WERI-Rb-1 (cell line): ENCODE data around the gene IFNA13.

ENCODE experiments used
- DNase-seq: peaks from one replicate; pipeline ENCODE4 v3.0.0-alpha.2; 2020
- H3K27ac ChIP-seq: fragments of 250-450 bp; sonication (Bioruptor Pico); 2 replicates; pipeline ENCODE4 v1.5.1; 2020; ENCODE audit warnings: mild to moderate bottlenecking, moderate library complexity
- H3K27me3 ChIP-seq: fragments of 250-450 bp; sonication (Bioruptor Pico); 2 replicates; pipeline ENCODE4 v1.5.1; 2021; ENCODE audit warnings: mild to moderate bottlenecking, low read depth, moderate library complexity; ENCODE audit not compliant: insufficient read depth, severe bottlenecking
- H3K36me3 ChIP-seq: fragments of 250-450 bp; sonication (Bioruptor Pico); 2 replicates; pipeline ENCODE4 v1.5.1; 2020; ENCODE audit warnings: mild to moderate bottlenecking, moderate library complexity
- H3K4me3 ChIP-seq: 2 replicates; pipeline ENCODE4 v1.5.1; 2011; ENCODE audit warnings: low read depth, mild to moderate bottlenecking, control low read depth, low read length
- H3K9me3 ChIP-seq: fragments of 250-450 bp; sonication (Bioruptor Pico); 2 replicates; pipeline ENCODE4 v1.5.1; 2021; ENCODE audit warnings: mild to moderate bottlenecking, moderate library complexity; ENCODE audit not compliant: severe bottlenecking
- TF ChIP-seq, protein P1 (sequence below): IDR thresholded peaks from 2 replicates; pipeline ENCODE4 v1.5.1; 2011; ENCODE audit warnings: low read depth, mild to moderate bottlenecking, control low read depth, inconsistent platforms, low read length

The IFNA13 gene

DNA sequence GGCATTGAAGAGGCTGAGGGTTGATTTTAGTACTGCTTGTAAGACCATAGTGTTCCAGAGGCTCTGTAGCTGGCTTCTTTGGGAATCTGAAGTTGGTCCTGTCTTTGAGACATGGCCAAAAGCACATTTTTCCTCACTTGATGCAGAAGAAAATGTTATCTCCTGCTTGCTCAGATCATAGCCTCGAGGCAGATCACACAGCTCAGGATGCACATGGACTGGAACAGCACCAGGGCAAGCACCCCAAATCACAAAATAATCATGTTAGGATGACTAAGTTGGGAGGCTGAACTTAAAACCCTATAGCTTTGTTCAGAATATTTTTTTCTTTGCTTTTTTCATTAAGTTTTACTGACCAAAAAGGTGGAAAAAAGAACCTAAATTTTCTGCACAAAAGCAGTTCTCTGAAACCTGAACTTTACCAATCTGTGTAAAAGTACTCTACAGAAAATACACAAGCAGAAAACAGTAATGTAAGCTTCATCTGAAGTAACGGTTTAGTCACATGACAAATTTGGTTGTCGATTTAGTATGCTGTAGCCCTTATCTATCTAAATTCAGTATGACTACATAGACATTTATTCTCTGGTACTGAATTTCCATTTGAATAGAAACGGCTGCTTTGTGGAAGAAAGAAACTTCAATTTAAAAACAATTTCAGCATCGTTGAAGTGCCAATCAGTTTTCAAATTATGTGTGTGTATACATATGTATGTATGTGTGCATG is 36.0 kb downstream of the IFNA13 start:
- peaks cover 22% of the 10 kb centered on the region for H3K36me3 ChIP-seq
- TF ChIP-seq, protein P1, sequence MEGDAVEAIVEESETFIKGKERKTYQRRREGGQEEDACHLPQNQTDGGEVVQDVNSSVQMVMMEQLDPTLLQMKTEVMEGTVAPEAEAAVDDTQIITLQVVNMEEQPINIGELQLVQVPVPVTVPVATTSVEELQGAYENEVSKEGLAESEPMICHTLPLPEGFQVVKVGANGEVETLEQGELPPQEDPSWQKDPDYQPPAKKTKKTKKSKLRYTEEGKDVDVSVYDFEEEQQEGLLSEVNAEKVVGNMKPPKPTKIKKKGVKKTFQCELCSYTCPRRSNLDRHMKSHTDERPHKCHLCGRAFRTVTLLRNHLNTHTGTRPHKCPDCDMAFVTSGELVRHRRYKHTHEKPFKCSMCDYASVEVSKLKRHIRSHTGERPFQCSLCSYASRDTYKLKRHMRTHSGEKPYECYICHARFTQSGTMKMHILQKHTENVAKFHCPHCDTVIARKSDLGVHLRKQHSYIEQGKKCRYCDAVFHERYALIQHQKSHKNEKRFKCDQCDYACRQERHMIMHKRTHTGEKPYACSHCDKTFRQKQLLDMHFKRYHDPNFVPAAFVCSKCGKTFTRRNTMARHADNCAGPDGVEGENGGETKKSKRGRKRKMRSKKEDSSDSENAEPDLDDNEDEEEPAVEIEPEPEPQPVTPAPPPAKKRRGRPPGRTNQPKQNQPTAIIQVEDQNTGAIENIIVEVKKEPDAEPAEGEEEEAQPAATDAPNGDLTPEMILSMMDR, result no peak
- no peaks in the 10 kb centered on the region for H3K9me3 ChIP-seq
- no peak overlapping the region for H3K4me3 ChIP-seq
- no peak for DNase-seq
- H3K27me3 ChIP-seq, result no peaks in the 10 kb centered on the region
- no peak overlapping the region for H3K27ac ChIP-seq

DNA sequence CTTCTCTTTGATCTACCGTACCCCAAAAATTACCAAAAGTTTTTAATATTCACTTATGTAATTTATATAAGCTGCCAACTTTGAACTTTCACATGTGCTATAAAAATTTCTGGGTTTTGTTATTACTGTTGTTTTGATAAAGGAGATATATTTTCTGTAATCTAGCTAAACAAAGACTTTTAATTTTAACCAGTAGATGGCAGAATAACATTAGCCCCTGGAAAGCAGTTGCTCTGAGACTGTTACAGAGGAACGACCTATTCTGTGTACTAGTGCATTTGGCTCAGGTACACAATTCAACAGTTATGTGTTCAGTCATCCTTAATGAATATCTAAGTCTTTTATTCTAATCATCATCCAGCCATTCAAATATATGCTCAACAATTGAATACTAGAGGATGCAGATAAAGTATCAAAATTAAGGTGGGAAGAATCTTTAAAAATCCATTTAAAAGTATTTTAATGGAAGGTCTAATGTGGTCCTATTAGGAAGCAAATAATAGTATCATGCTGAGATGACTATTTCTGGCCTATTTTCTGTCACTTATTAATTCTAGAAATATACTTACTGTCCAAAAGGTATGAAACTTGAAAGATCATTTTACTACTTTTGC is 41.2 kb downstream of the IFNA13 start:
- no peaks in the 10 kb centered on the region for H3K9me3 ChIP-seq
- TF ChIP-seq, protein P1, result peak; percentile 24; the same call in 1 of the 2 replicates
- DNase-seq, result no peak
- H3K36me3 ChIP-seq, result no peaks in the 10 kb centered on the region
- H3K27ac ChIP-seq, result no peak overlapping the region
- no peaks in the 10 kb centered on the region for H3K27me3 ChIP-seq
- no peak overlapping the region for H3K4me3 ChIP-seq

DNA sequence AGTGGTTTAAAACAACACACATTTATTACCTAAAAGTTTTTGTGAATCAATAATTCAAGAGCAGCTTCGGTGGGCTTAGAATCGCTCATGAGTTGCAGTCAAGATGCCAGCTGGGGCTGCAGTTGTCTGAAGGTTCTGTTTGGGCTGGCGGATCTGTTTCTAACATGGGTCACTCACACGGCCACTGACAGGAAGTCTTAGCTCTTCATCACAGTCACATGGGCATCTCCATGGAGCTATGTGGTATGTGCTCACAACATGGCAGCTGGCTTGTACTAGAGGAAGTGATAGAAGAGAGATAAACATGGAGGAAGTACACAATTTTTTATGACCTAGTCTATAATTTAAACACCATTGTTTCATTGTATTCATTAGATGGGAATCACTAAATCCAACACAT is 43.8 kb downstream of the IFNA13 start:
- Histone ChIP-seq H3K9me3 (no peaks in the 10 kb centered on the region), H3K36me3 (no peaks in the 10 kb centered on the region), H3K27ac (no peak overlapping the region), H3K4me3 (no peak overlapping the region), H3K27me3 (no peaks in the 10 kb centered on the region)
- TF ChIP-seq, protein P1, result no peak
- no peak for DNase-seq

DNA sequence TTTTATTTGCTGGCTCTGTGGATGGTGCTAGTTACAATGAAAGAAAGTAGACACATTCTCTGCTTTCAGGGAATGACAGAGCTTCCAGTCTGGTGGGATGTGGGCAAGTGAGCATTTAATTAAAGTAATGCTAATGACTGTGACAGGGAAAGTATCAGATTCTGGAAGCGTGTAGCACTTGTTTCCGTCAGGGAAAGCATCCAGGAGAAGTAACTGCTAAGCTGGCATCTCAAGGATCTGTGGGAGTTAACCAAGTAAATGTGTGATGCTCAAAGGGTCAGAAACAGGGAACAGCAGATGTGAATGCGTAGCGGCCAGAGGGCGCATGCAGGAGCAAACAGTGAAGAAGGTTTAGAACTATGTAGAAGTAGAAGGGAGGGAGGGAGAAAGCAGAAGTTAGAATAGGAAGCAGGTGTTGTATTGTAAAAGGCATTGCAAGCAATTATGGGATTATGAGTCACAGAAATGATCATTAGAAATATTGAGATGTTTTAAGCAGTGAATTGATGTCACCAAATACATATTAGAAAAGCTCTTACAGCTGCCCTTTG is 44.9 kb downstream of the IFNA13 start:
- DNase-seq, result no peak
- no peaks in the 10 kb centered on the region for H3K36me3 ChIP-seq
- H3K4me3 ChIP-seq, result no peak overlapping the region
- TF ChIP-seq, protein P1, result no peak
- no peaks in the 10 kb centered on the region for H3K27me3 ChIP-seq
- H3K9me3 ChIP-seq, result no peaks in the 10 kb centered on the region
- H3K27ac ChIP-seq, result no peak overlapping the region

DNA sequence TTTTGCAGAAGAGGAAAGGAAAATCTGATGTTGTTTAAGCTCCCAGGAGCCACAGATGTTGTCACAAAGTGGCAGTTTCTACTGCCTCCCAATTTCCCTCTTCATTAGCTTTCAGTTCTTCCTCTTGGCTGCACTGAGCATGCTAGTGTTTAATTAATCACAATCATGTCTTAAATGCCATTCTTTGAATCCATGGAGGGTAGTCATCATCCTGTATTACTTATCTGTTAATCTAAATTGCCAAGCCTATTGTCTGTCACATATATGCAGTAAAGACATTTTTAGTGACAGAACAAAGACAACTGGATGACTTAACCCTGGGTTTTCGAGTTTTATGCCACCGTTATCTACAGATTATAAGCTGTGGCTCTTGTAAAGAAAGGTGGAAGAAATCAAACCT is 47.4 kb downstream of the IFNA13 start:
- Histone ChIP-seq H3K27me3 (no peaks in the 10 kb centered on the region), H3K4me3 (no peak overlapping the region), H3K27ac (no peak overlapping the region), H3K9me3 (no peaks in the 10 kb centered on the region), H3K36me3 (no peaks in the 10 kb centered on the region)
- DNase-seq, result no peak
- TF ChIP-seq, protein P1, result no peak
